ENCODE measurements around the gene SPATA12.
"Not testable (repeated sequence)": the region's sequence is repeated elsewhere in the genome, so short reads cannot be mapped to it uniquely, and the experiment has no call there.

SPATA12 gene

GRCh38 chr3:57053122-57053521 lies 7.3 kb upstream of the SPATA12 start:
- DNase-seq, result no peak

- no peak for DNase-seq
Measured at GRCh38 chr3:57057351-57057750, 3.1 kb upstream of the SPATA12 start.

- DNase-seq, result no peak
Measured at GRCh38 chr3:57059411-57059810, 1.1 kb upstream of the SPATA12 start.

- DNase-seq, result no peak
Measured at GRCh38 chr3:57061556-57061955, 1.1 kb downstream of the SPATA12 start.

- DNase-seq, result no peak
Measured at GRCh38 chr3:57062101-57062631, 1.7 kb downstream of the SPATA12 start.

GRCh38 chr3:57063032-57063431 lies 2.6 kb downstream of the SPATA12 start:
- no peak for DNase-seq

- no peak for DNase-seq
Measured at GRCh38 chr3:57064001-57064400, 3.5 kb downstream of the SPATA12 start.

GRCh38 chr3:57064572-57064971 lies 4.1 kb downstream of the SPATA12 start:
- no peak for DNase-seq

- DNase-seq, result no peak
Measured at GRCh38 chr3:57065588-57065987, 5.1 kb downstream of the SPATA12 start.

- DNase-seq, result no peak
Measured at GRCh38 chr3:57066471-57066870, 6.0 kb downstream of the SPATA12 start.

GRCh38 chr3:57068437-57069089 lies 8.1 kb downstream of the SPATA12 start:
- DNase-seq, result no peak

- DNase-seq, result no peak
Measured at GRCh38 chr3:57069503-57069902, 9.0 kb downstream of the SPATA12 start.

GRCh38 chr3:57073628-57074027 lies 13.2 kb downstream of the SPATA12 start:
- no peak for DNase-seq

- DNase-seq, result no peak
Measured at GRCh38 chr3:57074135-57074534, 13.7 kb downstream of the SPATA12 start.

- DNase-seq, result no peak
Measured at GRCh38 chr3:57076422-57076951, 16.0 kb downstream of the SPATA12 start.

GRCh38 chr3:57077630-57078343 lies 17.3 kb downstream of the SPATA12 start:
- DNase-seq, result no peak

- peak; percentile 25 for DNase-seq
Measured at GRCh38 chr3:57078344-57078634, 17.8 kb downstream of the SPATA12 start.

- DNase-seq, result peak; percentile 14
Measured at GRCh38 chr3:57078635-57079473, 18.4 kb downstream of the SPATA12 start.

- DNase-seq, result no peak
Measured at GRCh38 chr3:57079474-57079831, 19.0 kb downstream of the SPATA12 start.

GRCh38 chr3:57080171-57080570 lies 19.7 kb downstream of the SPATA12 start:
- DNase-seq, result no peak

- no peak for DNase-seq
Measured at GRCh38 chr3:57081173-57081572, 20.7 kb downstream of the SPATA12 start.

- no peak for DNase-seq
Measured at GRCh38 chr3:57082481-57082880, 22.0 kb downstream of the SPATA12 start.

GRCh38 chr3:57083266-57083995 lies 23.0 kb downstream of the SPATA12 start:
- not testable (repeated sequence) for DNase-seq
